ENCODE data around the gene PPP1R36. TPM values are rescaled to one million over a fixed set of nuclear protein-coding genes. Genes with fewer than 3 reads are reported as not detected.
A peak's percentile ranks its signal among the peaks of the same experiment; 100 is the strongest.

PPP1R36 gene
- total and polyA plus RNA-seq, 2 of the 4 experiments (the other 2 are of a cell fraction), result 0.15 to 0.54 TPM

DNA sequence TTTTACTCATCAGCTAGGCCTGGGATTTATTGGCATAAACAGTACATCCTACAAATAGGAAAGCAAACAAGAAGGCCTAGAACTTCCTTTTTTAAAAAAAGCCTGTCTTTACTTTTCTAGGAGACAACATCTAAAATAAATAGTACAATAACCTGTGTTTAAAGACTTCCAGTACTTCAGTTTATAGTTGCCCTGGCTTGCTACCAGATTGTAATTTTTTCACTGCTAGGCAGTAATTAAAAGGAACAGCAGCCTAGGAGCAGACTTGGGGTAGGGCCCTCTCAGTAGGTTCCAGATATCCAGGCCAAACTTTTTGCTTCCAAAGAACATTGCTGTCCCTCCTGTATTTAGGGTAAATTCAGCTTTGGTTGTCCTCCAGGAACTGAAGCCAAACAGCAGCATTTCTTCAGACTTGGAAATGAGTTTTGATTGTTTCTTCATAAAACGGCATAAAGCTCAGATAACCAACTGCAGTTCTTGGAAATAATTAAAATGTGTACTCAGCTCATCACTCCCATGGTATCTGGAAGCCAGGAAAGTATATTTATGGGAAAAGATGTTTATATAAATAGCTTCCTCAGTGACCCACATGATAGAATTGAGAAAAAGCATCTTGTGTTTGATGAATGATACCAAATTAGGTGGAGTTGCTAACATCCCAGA is 61.7 kb downstream of the PPP1R36 start:
- peak overlapping the region; percentile 98 for H2BK5ac ChIP-seq (ENCODE audit: low read depth, low read length, poor library complexity, severe bottlenecking)
- POLR2A ChIA-PET (ENCODE audit: unreplicated experiment), result interaction anchor here (0.9 to 1.2 kb wide), 2 partner anchors 17 to 19 kb away, joined by 3 to 4 read pairs; no protein-coding TSS in a partner anchor
- peak; percentile 70 for ATAC-seq (ENCODE audit: low read depth)

More for the DNA sequence above, 61.7 kb downstream of the PPP1R36 start:
- H3K14ac ChIP-seq (replicated peaks; ENCODE audit: low read depth, low read length), result peak overlapping the region; percentile 97
- dilution Hi-C loops (cut with HindIII; ENCODE audit: low sequenced_read_pairs, unreplicated experiment), result no loop called here
- no CpG with 5 or more reads among the region's 1 CpG for WGBS, 2 experiments (ENCODE audit: extremely low coverage in 2 of 2, insufficient read length in 1 of 2)
- no peak overlapping the region for H3K4me3 ChIP-seq (ENCODE audit: insufficient read depth, low read depth, low read length)
- peak overlapping the region; percentile 99 for H2BK20ac ChIP-seq (ENCODE audit: low read depth, low read length)
- H3K9ac ChIP-seq (ENCODE audit: low read depth, low read length), result peak overlapping the region; percentile 71
- peak overlapping the region; percentile 48 for H2AK9ac ChIP-seq (replicated peaks; ENCODE audit: low read depth, low read length, poor library complexity)
- H4K91ac ChIP-seq (ENCODE audit: insufficient read depth, low read depth, low read length), result peak overlapping the region; percentile 91
- no peaks in the 10 kb centered on the region for H3K36me3 ChIP-seq (ENCODE audit: control insufficient read depth, insufficient read depth, low read length)
- H2AK5ac ChIP-seq (ENCODE audit: low read depth, low read length), result peak overlapping the region; percentile 46
- intact Hi-C loops (cut with micrococcal nuclease), result loop anchor here (5.0 kb wide), 2 partner anchors 39 to 69 kb away; partner anchors contain the start of gene HSPA2
- peak overlapping the region; percentile 93 for H3K56ac ChIP-seq (ENCODE audit: extremely low read depth, insufficient read depth, low read length)
- peaks cover 0 to 5% of the 10 kb centered on the region in 2 experiments; a peak in 1 of 4 replicates for H3K79me1 ChIP-seq (ENCODE audit: low read depth in 1 of 2, low read length in 2 of 2)
- peak overlapping the region; percentile 96 for H3K4ac ChIP-seq (ENCODE audit: low read depth, low read length)
- H3K23ac ChIP-seq (ENCODE audit: low read depth, low read length), result peak overlapping the region; percentile 98; the same call in 1 of the 2 replicates
- DNase-seq, result peak; percentile 61
- peak overlapping the region; percentile 97 for H3K27ac ChIP-seq (ENCODE audit: insufficient read depth, low read length)
- peak overlapping the region; percentile 93 for H4K5ac ChIP-seq (ENCODE audit: low read depth, low read length)
- H3K27me3 ChIP-seq (ENCODE audit: control insufficient read depth, insufficient read depth, low read length), result no peaks in the 10 kb centered on the region
- peak overlapping the region; percentile 58; the same call in 1 of the 2 replicates for H3K4me2 ChIP-seq (ENCODE audit: low read depth, low read length)
- H3K9me3 ChIP-seq (ENCODE audit: control insufficient read depth, insufficient read depth, low read length), result no peaks in the 10 kb centered on the region
- no peak for TF ChIP-seq ELK1 (IDR thresholded peaks at IDR 0.05; ENCODE audit: borderline replicate concordance, low read depth, low read length)
- no peak for TF ChIP-seq RCOR1 (IDR thresholded peaks at IDR 0.05; ENCODE audit: insufficient replicate concordance, low read length)
- no peak for TF ChIP-seq MAZ (IDR thresholded peaks at IDR 0.05; ENCODE audit: borderline replicate concordance, low read depth, low read length)
- TF ChIP-seq RFX5 (IDR thresholded peaks at IDR 0.05; ENCODE audit: low read depth, low read length), result no peak
- TF ChIP-seq, protein P1, sequence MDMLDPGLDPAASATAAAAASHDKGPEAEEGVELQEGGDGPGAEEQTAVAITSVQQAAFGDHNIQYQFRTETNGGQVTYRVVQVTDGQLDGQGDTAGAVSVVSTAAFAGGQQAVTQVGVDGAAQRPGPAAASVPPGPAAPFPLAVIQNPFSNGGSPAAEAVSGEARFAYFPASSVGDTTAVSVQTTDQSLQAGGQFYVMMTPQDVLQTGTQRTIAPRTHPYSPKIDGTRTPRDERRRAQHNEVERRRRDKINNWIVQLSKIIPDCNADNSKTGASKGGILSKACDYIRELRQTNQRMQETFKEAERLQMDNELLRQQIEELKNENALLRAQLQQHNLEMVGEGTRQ (IDR thresholded peaks at IDR 0.05; ENCODE audit: low read depth, low read length), result no peak
- TF ChIP-seq POLR2A (IDR thresholded peaks at IDR 0.05; ENCODE audit: low read depth, low read length), result no peak
- no TSS peak for BruUV-seq (replicated peaks)
- in situ Hi-C loops (cut with MboI; ENCODE audit: low sequenced_read_pairs), result no loop called here
- H3K4me1 ChIP-seq (ENCODE audit: control insufficient read depth, insufficient read depth, low read length), result peaks cover 24% of the 10 kb centered on the region
- no peaks in the 10 kb centered on the region for H4K20me1 ChIP-seq (ENCODE audit: insufficient read depth, low read length)
- CTCF ChIA-PET, result interaction anchor here (1.0 kb wide), 1 partner anchor 21 kb away, joined by 3 read pairs; no protein-coding TSS in a partner anchor
- peaks cover 17% of the 10 kb centered on the region for H3K9me1 ChIP-seq (ENCODE audit: insufficient read depth, low read length)
- H2BK120ac ChIP-seq (ENCODE audit: low read depth, low read length), result peak overlapping the region; percentile 99
- peak overlapping the region; percentile 96 for H3K18ac ChIP-seq (ENCODE audit: low read depth, low read length)
- H4K8ac ChIP-seq (ENCODE audit: low read depth in 2 of 2, low read length in 2 of 2), result peak overlapping the region; percentile 53 to 90
- peak overlapping the region; percentile 78 for H2BK15ac ChIP-seq (ENCODE audit: low read depth, low read length)
- H2AFZ ChIP-seq (replicated peaks; ENCODE audit: low read length, poor library complexity), result no peak overlapping the region
